ENCODE results near the gene TATDN3. TPM values are rescaled to one million over a fixed set of nuclear protein-coding genes. Genes with fewer than 3 reads are reported as not detected.

TATDN3 gene
- total and polyA plus RNA-seq, 2 of the 8 experiments (the other 6 are each of a cell fraction or from before 2014, with no cell fraction given): 6.9 to 19.4 TPM

- POLR2A ChIA-PET (ENCODE audit: partially characterized antibody): interaction anchor here (0.5 to 1.2 kb wide), 3 partner anchors 23 to 136 kb away, joined by 3 to 7 read pairs (median 3); partner anchors contain the start of gene ATF3
- DNase-seq (ENCODE audit: low read depth in 1 of 2, low spot score in 2 of 2): no peak
- H3K79me1 ChIP-seq (ENCODE audit: low read depth, low read length): no peaks in the 10 kb centered on the region; the same call in 1 of the 2 replicates
These were observed 47.7 kb upstream of the TATDN3 start for GRCh38 chr1:212743901-212744475.

More at GRCh38 chr1:212743901-212744475, 47.7 kb upstream of the TATDN3 start:
- no peak for FAIRE-seq
- no peak overlapping the region for H2BK12ac ChIP-seq (ENCODE audit: low read depth, low read length)
- CTCF ChIA-PET (ENCODE audit: partially characterized antibody): interaction anchor here (0.5 to 2.1 kb wide), 7 partner anchors 10 to 287 kb away, joined by 3 to 10 read pairs (median 5); no protein-coding TSS in a partner anchor
- no peaks in the 10 kb centered on the region for H3K9me3 ChIP-seq (ENCODE audit: insufficient read depth in 2 of 2, low read depth in 1 of 2, low read length in 1 of 2)
- peaks cover 0 to 7% of the 10 kb centered on the region in 2 experiments; a peak in 2 of 4 replicates for H3K79me2 ChIP-seq (ENCODE audit: control insufficient read depth in 1 of 2, insufficient read depth in 2 of 2, low read length in 2 of 2)
- H3K27ac ChIP-seq (ENCODE audit: low read depth, low read length): no peak overlapping the region
- H4K8ac ChIP-seq (ENCODE audit: extremely low read depth, insufficient read depth, low read length): no peak overlapping the region
- H2BK120ac ChIP-seq (replicated peaks; ENCODE audit: low read depth, low read length): no peak overlapping the region
- no peak overlapping the region for H2BK20ac ChIP-seq (ENCODE audit: low read length)
- H3K4me1 ChIP-seq (replicated peaks in 1 of 4; ENCODE audit: control insufficient read depth in 3 of 4, insufficient read depth in 4 of 4, low read length in 3 of 4): no peaks in the 10 kb centered on the region
- no peak overlapping the region for H3K4me2 ChIP-seq (ENCODE audit: insufficient read depth in 1 of 2, low read depth in 2 of 2, low read length in 2 of 2)
- no peak overlapping the region for H2BK5ac ChIP-seq (ENCODE audit: low read depth, low read length)
- H3K36me3 ChIP-seq (ENCODE audit: control insufficient read depth in 2 of 4, insufficient read depth in 4 of 4, low read length in 3 of 4): peaks cover 0 to 4% (median 0%) of the 10 kb centered on the region in 4 experiments; a peak in 3 of 8 replicates
- H3K9ac ChIP-seq (replicated peaks in 1 of 4; ENCODE audit: extremely low read depth in 1 of 4, low read depth in 3 of 4, low read length in 3 of 4): no peak overlapping the region
- H4K5ac ChIP-seq (ENCODE audit: insufficient read length, low read depth, low read length): no peak overlapping the region
- H3K23ac ChIP-seq (ENCODE audit: insufficient read length): no peak overlapping the region
- no peak overlapping the region for H3K4ac ChIP-seq (replicated peaks; ENCODE audit: insufficient read length, low read depth, low read length)
- H2AK5ac ChIP-seq (ENCODE audit: low read depth, low read length): no peak overlapping the region
- H2AFZ ChIP-seq (ENCODE audit: low read length): no peak overlapping the region
- H4K91ac ChIP-seq (replicated peaks; ENCODE audit: insufficient read length, low read length): no peak overlapping the region
- no peak overlapping the region for H2BK15ac ChIP-seq (ENCODE audit: low read length)
- WGBS, 2 experiments (ENCODE audit: extremely low coverage in 1 of 2, insufficient coverage in 1 of 2, insufficient read length in 1 of 2, insufficient replicate concordance in 2 of 2, low coverage in 1 of 2, low lambda C conversion rate in 2 of 2, missing lambda C conversion rate in 1 of 2): 88% methylated on average over 4 of the region's 4 CpGs; no CpG with 5 or more reads in 1 of the 2 experiments
- TF ChIP-seq E2F6 (IDR thresholded peaks at IDR 0.05) (no peak), MAX (IDR thresholded peaks at IDR 0.05) (no peak), SAP30 (IDR thresholded peaks at IDR 0.05; ENCODE audit: insufficient read depth, insufficient replicate concordance, low read length) (no peak), SIX5 (IDR thresholded peaks at IDR 0.05; ENCODE audit: low read depth, low read length) (no peak), FOSL1 (IDR thresholded peaks at IDR 0.05; ENCODE audit: insufficient read depth, low read depth, low read length) (no peak), SP1 (IDR thresholded peaks at IDR 0.05; ENCODE audit: low read depth, low read length) (no peak), POLR2AphosphoS5 (IDR thresholded peaks at IDR 0.05; ENCODE audit: low read depth, low read length) (no peak), TAF1 (IDR thresholded peaks at IDR 0.05; ENCODE audit: low read depth, low read length) (no peak), POU5F1 (IDR thresholded peaks at IDR 0.05; ENCODE audit: low read depth, low read length) (no peak)
- no peak overlapping the region for H3K18ac ChIP-seq (ENCODE audit: extremely low read depth, low read length)
- no peaks in the 10 kb centered on the region for H3K23me2 ChIP-seq (ENCODE audit: low read depth, low read length)
- H3K56ac ChIP-seq (replicated peaks; ENCODE audit: insufficient read length, low read depth, low read length): no peak overlapping the region
- H3K27me3 ChIP-seq (replicated peaks in 1 of 4; ENCODE audit: control insufficient read depth in 3 of 4, extremely low read depth in 1 of 4, insufficient read depth in 3 of 4, low read length in 3 of 4): no peaks in the 10 kb centered on the region
- H3K4me3 ChIP-seq (ENCODE audit: extremely low read depth in 1 of 4, insufficient read depth in 2 of 4, low read depth in 3 of 4, low read length in 4 of 4): no peak overlapping the region
- H4K20me1 ChIP-seq (replicated peaks in 1 of 2; ENCODE audit: control insufficient read depth in 1 of 2, insufficient read depth in 2 of 2, low read length in 2 of 2): no peaks in the 10 kb centered on the region
- H3K14ac ChIP-seq (ENCODE audit: insufficient read length): no peak overlapping the region
